Stomach smooth muscle (tissue), 2 donors: ENCODE measurements around the gene IRF1.
"Not testable (repeated sequence)": the region's sequence is repeated elsewhere in the genome, so short reads cannot be mapped to it uniquely, and the experiment has no call there.

Experiments used
- H3K27ac ChIP-seq: one replicate; pipeline ENCODE4 v1.7.0; 2013; ENCODE audit warnings: mild to moderate bottlenecking, low read length, inconsistent platforms
- H3K27me3 ChIP-seq, 2 donors: one replicate each; pipeline ENCODE4 v1.7.0; 2013; ENCODE audit warnings: low read length in 2 of 2; ENCODE audit not compliant: insufficient read depth in 2 of 2, control insufficient read depth in 1 of 2
- H3K36me3 ChIP-seq, 2 donors: one replicate each; pipeline ENCODE4 v1.7.0; 2013; ENCODE audit warnings: low read length in 2 of 2; ENCODE audit not compliant: control insufficient read depth in 2 of 2, insufficient read depth in 2 of 2
- H3K4me1 ChIP-seq: one replicate; pipeline ENCODE4 v1.7.0; 2013; ENCODE audit warnings: low read length; ENCODE audit not compliant: control insufficient read depth, insufficient read depth
- H3K4me3 ChIP-seq, 2 donors: one replicate each; pipeline ENCODE4 v1.7.0; 2013; ENCODE audit warnings: low read length in 2 of 2
- H3K9ac ChIP-seq, 2 donors: one replicate each; pipeline ENCODE4 v1.7.0; 2013; ENCODE audit warnings: low read length in 2 of 2, mild to moderate bottlenecking in 1 of 2
- H3K9me3 ChIP-seq, 2 donors: one replicate each; pipeline ENCODE4 v1.7.0; 2013; ENCODE audit warnings: low read length in 2 of 2; ENCODE audit not compliant: control insufficient read depth in 2 of 2
- donor health status: healthy.
- donor health status: Pancreatic carcinoma.

Gene IRF1

GRCh38 chr5:132522067-132522466, 31.5 kb upstream of the IRF1 start:
- not testable (repeated sequence) for H3K4me3 ChIP-seq, H3K9ac ChIP-seq, H3K9me3 ChIP-seq, H3K36me3 ChIP-seq, H3K27ac ChIP-seq, H3K4me1 ChIP-seq, H3K27me3 ChIP-seq

- not testable (repeated sequence) for H3K9me3 ChIP-seq, H3K4me1 ChIP-seq, H3K27ac ChIP-seq, H3K27me3 ChIP-seq, H3K4me3 ChIP-seq, H3K9ac ChIP-seq, H3K36me3 ChIP-seq
Measured at GRCh38 chr5:132513618-132514336, 23.2 kb upstream of the IRF1 start.

GRCh38 chr5:132510076-132510475, 19.5 kb upstream of the IRF1 start:
- H3K4me1 ChIP-seq = peaks cover 11% of the 10 kb centered on the region
- no peak overlapping the region for H3K4me3 ChIP-seq
- no peaks in the 10 kb centered on the region for H3K27me3 ChIP-seq
- H3K27ac ChIP-seq = no peak overlapping the region
- no peaks in the 10 kb centered on the region for H3K36me3 ChIP-seq
- H3K9me3 ChIP-seq = no peaks in the 10 kb centered on the region
- H3K9ac ChIP-seq = no peak overlapping the region

GRCh38 chr5:132506094-132506692, 15.6 kb upstream of the IRF1 start:
- Histone ChIP-seq H3K27ac (peak overlapping the region; percentile 66), H3K36me3 (no peaks in the 10 kb centered on the region)

GRCh38 chr5:132505641-132506040, 15.1 kb upstream of the IRF1 start:
- H3K27me3 ChIP-seq = no peaks in the 10 kb centered on the region
- no peaks in the 10 kb centered on the region for H3K36me3 ChIP-seq
- H3K9me3 ChIP-seq = no peaks in the 10 kb centered on the region
- H3K27ac ChIP-seq = peak overlapping the region; percentile 66
- no peak overlapping the region for H3K9ac ChIP-seq
- H3K4me3 ChIP-seq = peak overlapping the region in 1 of 2 donors; percentile 47
- peaks cover 23% of the 10 kb centered on the region for H3K4me1 ChIP-seq

More at GRCh38 chr5:132506094-132506692, 15.6 kb upstream of the IRF1 start:
- Histone ChIP-seq H3K9me3 (no peaks in the 10 kb centered on the region), H3K4me1 (peaks cover 18% of the 10 kb centered on the region), H3K27me3 (no peaks in the 10 kb centered on the region), H3K4me3 (peak overlapping the region in 1 of 2 donors; percentile 47), H3K9ac (no peak overlapping the region)

GRCh38 chr5:132504746-132505145, 14.2 kb upstream of the IRF1 start:
- no peaks in the 10 kb centered on the region for H3K36me3 ChIP-seq
- H3K4me1 ChIP-seq = peaks cover 23% of the 10 kb centered on the region
- no peaks in the 10 kb centered on the region for H3K9me3 ChIP-seq
- H3K27me3 ChIP-seq = no peaks in the 10 kb centered on the region
- no peak overlapping the region for H3K9ac ChIP-seq
- no peak overlapping the region for H3K27ac ChIP-seq
- H3K4me3 ChIP-seq = no peak overlapping the region

- peak overlapping the region; percentile 92 for H3K27ac ChIP-seq
- H3K36me3 ChIP-seq = no peaks in the 10 kb centered on the region
- H3K9me3 ChIP-seq = no peaks in the 10 kb centered on the region
- peaks cover 25% of the 10 kb centered on the region for H3K4me1 ChIP-seq
- H3K4me3 ChIP-seq = no peak overlapping the region
- H3K27me3 ChIP-seq = no peaks in the 10 kb centered on the region
- no peak overlapping the region for H3K9ac ChIP-seq
Measured at GRCh38 chr5:132503244-132503643, 12.7 kb upstream of the IRF1 start.

- Histone ChIP-seq H3K36me3 (no peaks in the 10 kb centered on the region), H3K4me1 (peaks cover 35% of the 10 kb centered on the region), H3K9ac (no peak overlapping the region), H3K4me3 (no peak overlapping the region), H3K27ac (peak overlapping the region; percentile 92), H3K27me3 (no peaks in the 10 kb centered on the region), H3K9me3 (no peaks in the 10 kb centered on the region)
Measured at GRCh38 chr5:132501961-132502931, 11.7 kb upstream of the IRF1 start.

GRCh38 chr5:132501629-132501956, 11.0 kb upstream of the IRF1 start:
- no peaks in the 10 kb centered on the region for H3K9me3 ChIP-seq
- H3K27ac ChIP-seq = peak overlapping the region; percentile 92
- no peaks in the 10 kb centered on the region for H3K27me3 ChIP-seq
- peaks cover 41% of the 10 kb centered on the region for H3K4me1 ChIP-seq
- no peaks in the 10 kb centered on the region for H3K36me3 ChIP-seq
- no peak overlapping the region for H3K9ac ChIP-seq
- H3K4me3 ChIP-seq = no peak overlapping the region

- peak overlapping the region; percentile 92 for H3K27ac ChIP-seq
- H3K36me3 ChIP-seq = no peaks in the 10 kb centered on the region
- no peak overlapping the region for H3K4me3 ChIP-seq
- no peaks in the 10 kb centered on the region for H3K9me3 ChIP-seq
- peak overlapping the region in 1 of 2 donors; percentile 29 for H3K9ac ChIP-seq
- no peaks in the 10 kb centered on the region for H3K27me3 ChIP-seq
- peaks cover 40% of the 10 kb centered on the region for H3K4me1 ChIP-seq
Measured at GRCh38 chr5:132500931-132501628, 10.5 kb upstream of the IRF1 start.
